OCI-LY7 (cell line): Measurements from ENCODE around the gene MRPS18A. TPM values are rescaled to one million over a fixed set of nuclear protein-coding genes. Genes with fewer than 3 reads are reported as not detected.

Experiments used
- BruUV-seq: library from RNA; stranded (reverse); fragments of 400-500 nt; replicated peaks from 2 replicates; lab custom pipeline; 2021; lab: Mats Ljungman, UMichigan
- CTCF ChIA-PET: fragments of 300-600 bp; sonication (Branson Sonifier 250); formaldehyde crosslinking; loops from one replicate; lab custom pipeline; 2022; ENCODE audit warnings: antibody characterized with exemption; ENCODE audit not compliant: unreplicated experiment; lab: Charles Lee
- POLR2A ChIA-PET: fragments of 300-600 bp; sonication (Branson Sonifier 250); formaldehyde crosslinking; loops from one replicate; lab custom pipeline; 2022; ENCODE audit warnings: antibody characterized with exemption; lab: Charles Lee
- DNase-seq: peaks from one replicate; pipeline ENCODE4 v3.0.0-alpha.2; 2015; ENCODE audit warnings: low spot score
- H2AFZ ChIP-seq: fragments of 200-600 bp; sonication (generic), shearing (Covaris generic); 2 replicates; pipeline ENCODE4 v1.6.1; 2014; ENCODE audit warnings: mild to moderate bottlenecking, antibody characterized with exemption, low read length, moderate library complexity
- H3K27ac ChIP-seq: fragments of 200-600 bp; sonication (generic); 2 replicates; pipeline ENCODE4 v1.5.1; 2014; ENCODE audit warnings: mixed run types, low read depth, mild to moderate bottlenecking, moderate library complexity, low read length, inconsistent platforms; ENCODE audit not compliant: poor library complexity, severe bottlenecking
- H3K36me3 ChIP-seq: fragments of 200-600 bp; sonication (generic); 2 replicates; pipeline ENCODE4 v1.6.1; 2014; ENCODE audit warnings: mild to moderate bottlenecking, antibody characterized with exemption, low read length, moderate library complexity, mixed read lengths; ENCODE audit not compliant: insufficient read depth
- H3K4me1 ChIP-seq: fragments of 200-600 bp; sonication (generic); 2 replicates; pipeline ENCODE4 v1.5.1; 2014; ENCODE audit warnings: mild to moderate bottlenecking, low read length; ENCODE audit not compliant: insufficient read depth, poor library complexity, severe bottlenecking
- H3K4me2 ChIP-seq: fragments of 200-600 bp; sonication (generic); 2 replicates; pipeline ENCODE4 v1.6.1; 2014; ENCODE audit warnings: mild to moderate bottlenecking, low read length
- H3K4me3 ChIP-seq: fragments of 200-600 bp; sonication (generic); 2 replicates; pipeline ENCODE4 v1.5.1; 2014; ENCODE audit warnings: mild to moderate bottlenecking, low read depth, low read length; ENCODE audit not compliant: poor library complexity, severe bottlenecking
- H3K79me2 ChIP-seq: fragments of 200-600 bp; sonication (generic); 2 replicates; pipeline ENCODE4 v1.6.1; 2016; ENCODE audit warnings: low read depth, mild to moderate bottlenecking, low read length, moderate library complexity, mixed read lengths; ENCODE audit not compliant: insufficient read depth
- H3K9me2 ChIP-seq: fragments of 200-600 bp; sonication (generic); 2 replicates; pipeline ENCODE4 v1.6.1; 2016; ENCODE audit warnings: mild to moderate bottlenecking, low read length, mixed read lengths; ENCODE audit not compliant: insufficient read depth
- H3K9me3 ChIP-seq: fragments of 200-600 bp; sonication (generic); 2 replicates; pipeline ENCODE4 v1.6.1; 2014; ENCODE audit warnings: mild to moderate bottlenecking, mixed run types, low read length, mixed read lengths
- H4K20me1 ChIP-seq: fragments of 200-600 bp; sonication (generic); 2 replicates; pipeline ENCODE4 v1.6.1; 2014; ENCODE audit warnings: mild to moderate bottlenecking, antibody characterized with exemption, low read length, moderate library complexity, mixed read lengths; ENCODE audit not compliant: insufficient read depth
- CTCF ChIP-seq: fragments of 200-600 bp; sonication (generic); conservative IDR thresholded peaks from 2 replicates; pipeline ENCODE4 v1.5.1; 2014; ENCODE audit warnings: mild to moderate bottlenecking, antibody characterized with exemption, low read length, moderate library complexity, mixed read lengths
- EZH2phosphoT487 ChIP-seq: fragments of 200-600 bp; sonication (generic); IDR thresholded peaks from 2 replicates; pipeline ENCODE4 v1.6.1; 2018; ENCODE audit warnings: low read depth, borderline replicate concordance, mild to moderate bottlenecking, mixed run types, antibody characterized with exemption, low read length, moderate library complexity, mixed read lengths
- intact Hi-C: fragments of 100-400 bp; cut with micrococcal nuclease; formaldehyde crosslinking; loops from one replicate; pipeline ENCODE4 v1.10.0; 2022; ENCODE audit not compliant: unreplicated experiment
- total RNA-seq, 2 experiments: library from RNA; depleted of rRNA in 1 of 2; stranded (reverse); fragments of >200 nt in 1 of 2; shearing (Covaris generic) in 1 of 2; gene quantifications; 2 replicates each; pipeline ENCODE4 v1.2.3, GENCODE V29; 2014 to 2022

MRPS18A gene
- total RNA-seq, 2 experiments from 2014 or later, result 61.6 to 86.1 TPM

GRCh38 chr6:43733471-43734293, 46.1 kb upstream of the MRPS18A start:
- H3K36me3 ChIP-seq, result no peaks in the 10 kb centered on the region; the same call in 1 of the 2 replicates
- peak overlapping the region; percentile 38 for H3K4me2 ChIP-seq
- intact Hi-C loops, result loop anchor here (1.0 kb wide), 1 partner anchor 18 kb away; no protein-coding TSS in a partner anchor
- no peaks in the 10 kb centered on the region for H3K79me2 ChIP-seq
- TF ChIP-seq CTCF (no peak), EZH2phosphoT487 (no peak)
- H3K4me3 ChIP-seq, result no peak overlapping the region
- DNase-seq, result peak; percentile 68
- ChIA-PET CTCF (interaction anchor here (0.6 kb wide), 1 partner anchor 10 kb away, joined by 3 read pairs; no protein-coding TSS in a partner anchor), POLR2A (interaction anchor here (0.6 to 1.2 kb wide), 5 partner anchors 14 to 46 kb away, joined by 3 to 4 read pairs (median 4); partner anchors contain the start of gene VEGFA)
- H3K27ac ChIP-seq, result peak overlapping the region; percentile 58
- no TSS peak for BruUV-seq
- H3K9me2 ChIP-seq, result no peaks in the 10 kb centered on the region
- H3K9me3 ChIP-seq, result peaks cover 17% of the 10 kb centered on the region
- H2AFZ ChIP-seq, result peak overlapping the region; percentile 73; the same call in 1 of the 2 replicates
- no peaks in the 10 kb centered on the region for H4K20me1 ChIP-seq
- H3K4me1 ChIP-seq, result peaks cover 23% of the 10 kb centered on the region

- BruUV-seq, result no TSS peak
- H3K79me2 ChIP-seq, result no peaks in the 10 kb centered on the region
- H3K4me1 ChIP-seq, result peaks cover 23% of the 10 kb centered on the region
- no peak for TF ChIP-seq CTCF
- TF ChIP-seq EZH2phosphoT487, result no peak
- H4K20me1 ChIP-seq, result no peaks in the 10 kb centered on the region
- H3K9me2 ChIP-seq, result no peaks in the 10 kb centered on the region
- peaks cover 17% of the 10 kb centered on the region for H3K9me3 ChIP-seq
- DNase-seq, result no peak
- intact Hi-C loops, result no loop called here
- ChIA-PET CTCF (no interaction called here), POLR2A (no interaction called here)
- H3K27ac ChIP-seq, result no peak overlapping the region
- no peak overlapping the region for H3K4me3 ChIP-seq
- H3K4me2 ChIP-seq, result no peak overlapping the region
- H3K36me3 ChIP-seq, result no peaks in the 10 kb centered on the region; the same call in 1 of the 2 replicates
- H2AFZ ChIP-seq, result no peak overlapping the region
Observed at GRCh38 chr6:43730634-43731033, 43.0 kb upstream of the MRPS18A start.

- intact Hi-C loops, result no loop called here
- CTCF ChIA-PET, result no interaction called here
- no peak for DNase-seq
- no peaks in the 10 kb centered on the region for H3K9me2 ChIP-seq
- peaks cover 29% of the 10 kb centered on the region for H3K4me1 ChIP-seq
- no peak overlapping the region for H3K4me2 ChIP-seq
- BruUV-seq, result no TSS peak
- H3K27ac ChIP-seq, result no peak overlapping the region
- peaks cover 17% of the 10 kb centered on the region for H3K9me3 ChIP-seq
- TF ChIP-seq EZH2phosphoT487, result no peak
- TF ChIP-seq CTCF, result no peak
- no peaks in the 10 kb centered on the region; the same call in 1 of the 2 replicates for H3K36me3 ChIP-seq
- H2AFZ ChIP-seq, result no peak overlapping the region
- POLR2A ChIA-PET, result no interaction called here
- no peak overlapping the region for H3K4me3 ChIP-seq
- no peaks in the 10 kb centered on the region for H4K20me1 ChIP-seq
- H3K79me2 ChIP-seq, result no peaks in the 10 kb centered on the region
Observed at GRCh38 chr6:43729537-43729936, 41.9 kb upstream of the MRPS18A start.
